HEK293T (cell line): ENCODE results near the gene PCGF3.

Experiments used
- CTCF ChIA-PET: fragments of 350-600 bp; formaldehyde crosslinking; extraction: SDS; loops from one replicate; lab custom pipeline; 2021; ENCODE audit warnings: antibody characterized with exemption, inconsistent platforms; lab: Yijun Ruan, JAX
- POLR2A ChIA-PET: fragments of 350-600 bp; formaldehyde crosslinking; extraction: SDS; loops from one replicate; lab custom pipeline; 2020; ENCODE audit warnings: antibody characterized with exemption, inconsistent platforms; lab: Yijun Ruan, JAX
- DNase-seq: peaks from one replicate; pipeline ENCODE4 v3.0.0; 2012; ENCODE audit warnings: mixed read lengths; ENCODE audit errors: extremely low spot score
- ARNT ChIP-seq: fragments of 450-650 bp; IDR thresholded peaks from 2 replicates; pipeline ENCODE4 v1.6.1; 2017; ENCODE audit warnings: mild to moderate bottlenecking
- BHLHE40 ChIP-seq: fragments of 450-650 bp; IDR thresholded peaks from 2 replicates; pipeline ENCODE4 v1.6.1; 2016; ENCODE audit warnings: mild to moderate bottlenecking, moderate library complexity, borderline replicate concordance
- CTBP1 ChIP-seq: fragments of 450-650 bp; IDR thresholded peaks from 2 replicates; pipeline ENCODE4 v1.6.1; 2016; ENCODE audit warnings: borderline replicate concordance
- ELF4 ChIP-seq: fragments of 450-650 bp; IDR thresholded peaks from 2 replicates; pipeline ENCODE4 v1.6.1; 2017; ENCODE audit warnings: antibody characterized with exemption
- FOXA1 ChIP-seq: fragments of 450-650 bp; IDR thresholded peaks from 2 replicates; pipeline ENCODE4 v1.6.1; 2016; ENCODE audit warnings: mild to moderate bottlenecking
- FOXK2 ChIP-seq: fragments of 450-650 bp; IDR thresholded peaks from 2 replicates; pipeline ENCODE4 v1.6.1; 2016; ENCODE audit warnings: mild to moderate bottlenecking
- FOXM1 ChIP-seq: fragments of 450-650 bp; IDR thresholded peaks from 2 replicates; pipeline ENCODE4 v1.6.1; 2017; ENCODE audit warnings: mild to moderate bottlenecking, borderline replicate concordance
- HDGF ChIP-seq: fragments of 450-650 bp; IDR thresholded peaks from 2 replicates; pipeline ENCODE4 v1.6.1; 2017; ENCODE audit warnings: antibody characterized with exemption, borderline replicate concordance
- L3MBTL2 ChIP-seq: fragments of 450-650 bp; conservative IDR thresholded peaks from 2 replicates; pipeline ENCODE4 v1.6.1; 2016; ENCODE audit warnings: mild to moderate bottlenecking
- LEF1 ChIP-seq: fragments of 450-650 bp; IDR thresholded peaks from 2 replicates; pipeline ENCODE4 v1.6.1; 2017; ENCODE audit warnings: mild to moderate bottlenecking, borderline replicate concordance
- NFRKB ChIP-seq: fragments of 450-650 bp; IDR thresholded peaks from 2 replicates; pipeline ENCODE4 v1.6.1; 2016; ENCODE audit warnings: mild to moderate bottlenecking, moderate library complexity
- SP1 ChIP-seq: fragments of 450-650 bp; IDR thresholded peaks from 2 replicates; pipeline ENCODE4 v1.6.1; 2017
- SUZ12 ChIP-seq: fragments of 450-650 bp; IDR thresholded peaks from 2 replicates; pipeline ENCODE4 v1.6.1; 2016; ENCODE audit warnings: mild to moderate bottlenecking
- TARDBP ChIP-seq: fragments of 450-650 bp; IDR thresholded peaks from 2 replicates; pipeline ENCODE4 v1.6.1; 2016
- ZNF384 ChIP-seq: fragments of 450-650 bp; IDR thresholded peaks from 2 replicates; pipeline ENCODE4 v1.6.1; 2016
- TF ChIP-seq, protein P1 (sequence below): fragments of 450-650 bp; IDR thresholded peaks from 2 replicates; pipeline ENCODE4 v1.6.1; 2016

The PCGF3 gene

DNA sequence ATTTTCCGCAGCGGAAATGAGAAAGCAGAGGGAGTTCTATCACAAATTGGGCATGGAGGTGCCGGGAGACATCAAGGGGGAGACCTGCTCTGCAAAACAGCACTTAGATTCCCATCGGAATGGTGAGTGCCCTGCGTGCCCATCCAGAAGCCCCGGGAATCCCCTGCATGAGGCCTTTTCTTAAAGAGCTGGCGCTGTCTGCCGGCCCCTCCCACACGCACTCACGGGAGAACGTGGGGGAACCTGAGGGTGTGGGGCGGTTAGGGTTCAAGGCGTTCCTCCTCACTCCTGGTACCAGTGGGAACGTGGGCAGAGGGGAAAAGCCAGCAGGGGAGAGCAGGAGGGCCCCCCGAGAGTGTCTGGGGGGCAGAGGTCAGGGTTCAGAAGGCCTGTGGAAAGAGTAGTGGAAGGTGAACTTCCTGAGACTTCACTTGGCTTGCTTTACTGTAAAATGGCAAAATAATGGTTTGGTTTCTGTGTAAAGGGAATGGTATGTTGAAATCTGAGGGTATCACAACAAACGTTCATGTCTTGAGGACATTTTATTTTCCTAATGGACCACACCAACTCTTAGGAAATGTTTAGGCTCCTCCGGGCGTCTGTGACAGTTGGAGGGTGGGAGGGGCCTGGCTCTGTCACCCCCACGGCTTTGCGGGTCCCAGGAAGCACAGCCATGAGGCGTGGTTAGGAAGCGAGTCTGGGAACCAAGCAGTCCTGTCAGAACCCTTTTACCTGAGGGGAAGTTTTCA, 38.0 kb downstream of the PCGF3 start:
- POLR2A ChIA-PET, result interaction anchor here (0.6 to 1.6 kb wide), 2 partner anchors 38 to 243 kb away, joined by 3 to 7 read pairs; partner anchors contain the start of gene IDUA
- no peak for DNase-seq
- no peak for TF ChIP-seq L3MBTL2
- TF ChIP-seq FOXA1, result no peak
- TF ChIP-seq SP1, result no peak
- TF ChIP-seq TARDBP, result no peak
- TF ChIP-seq ARNT, result no peak
- TF ChIP-seq, protein P1, sequence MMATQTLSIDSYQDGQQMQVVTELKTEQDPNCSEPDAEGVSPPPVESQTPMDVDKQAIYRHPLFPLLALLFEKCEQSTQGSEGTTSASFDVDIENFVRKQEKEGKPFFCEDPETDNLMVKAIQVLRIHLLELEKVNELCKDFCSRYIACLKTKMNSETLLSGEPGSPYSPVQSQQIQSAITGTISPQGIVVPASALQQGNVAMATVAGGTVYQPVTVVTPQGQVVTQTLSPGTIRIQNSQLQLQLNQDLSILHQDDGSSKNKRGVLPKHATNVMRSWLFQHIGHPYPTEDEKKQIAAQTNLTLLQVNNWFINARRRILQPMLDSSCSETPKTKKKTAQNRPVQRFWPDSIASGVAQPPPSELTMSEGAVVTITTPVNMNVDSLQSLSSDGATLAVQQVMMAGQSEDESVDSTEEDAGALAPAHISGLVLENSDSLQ, result no peak
- TF ChIP-seq ELF4, result no peak
- CTCF ChIA-PET, result interaction anchor here (1.0 to 1.6 kb wide), 2 partner anchors 9 to 243 kb away, joined by 3 to 9 read pairs; partner anchors contain the start of gene IDUA

DNA sequence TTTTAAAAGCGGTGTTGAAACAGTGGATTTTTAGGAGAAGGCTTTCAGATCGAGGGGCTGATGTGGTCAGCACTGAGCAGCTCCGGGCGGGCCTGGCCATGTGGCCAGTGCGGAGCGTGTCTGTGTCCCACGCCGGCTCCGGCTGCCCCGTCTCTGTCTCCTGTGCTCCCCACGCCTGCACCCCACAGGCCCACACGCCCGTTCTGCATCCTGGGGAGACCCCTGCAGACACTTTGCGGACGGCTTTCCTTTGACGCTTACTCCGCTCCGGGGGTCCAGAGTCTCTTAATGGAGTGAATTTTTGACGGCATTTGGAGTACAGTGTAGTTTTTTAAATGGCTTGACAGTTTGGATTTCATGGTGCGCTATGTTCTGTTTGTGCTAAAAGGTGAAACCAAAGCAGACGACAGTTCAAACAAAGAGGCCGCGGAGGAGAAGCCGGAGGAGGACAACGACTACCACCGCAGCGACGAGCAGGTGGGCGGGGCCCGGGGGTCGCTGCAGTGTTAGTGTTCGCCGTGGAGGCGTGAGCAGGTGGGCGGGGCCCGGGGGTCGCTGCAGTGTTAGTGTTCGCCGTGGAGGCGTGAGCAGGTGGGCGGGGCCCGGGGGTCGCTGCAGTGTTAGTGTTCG, 38.7 kb downstream of the PCGF3 start:
- ChIA-PET CTCF (no interaction called here), POLR2A (no interaction called here)
- DNase-seq, result no peak
- TF ChIP-seq ARNT (no peak), CTBP1 (no peak), ZNF384 (no peak), TARDBP (no peak), ELF4 (no peak), FOXM1 (no peak), HDGF (no peak), BHLHE40 (no peak), SUZ12 (no peak), FOXA1 (no peak), L3MBTL2 (no peak), LEF1 (no peak), NFRKB (no peak), SP1 (no peak), FOXK2 (no peak)
- TF ChIP-seq, protein P1, result no peak

DNA sequence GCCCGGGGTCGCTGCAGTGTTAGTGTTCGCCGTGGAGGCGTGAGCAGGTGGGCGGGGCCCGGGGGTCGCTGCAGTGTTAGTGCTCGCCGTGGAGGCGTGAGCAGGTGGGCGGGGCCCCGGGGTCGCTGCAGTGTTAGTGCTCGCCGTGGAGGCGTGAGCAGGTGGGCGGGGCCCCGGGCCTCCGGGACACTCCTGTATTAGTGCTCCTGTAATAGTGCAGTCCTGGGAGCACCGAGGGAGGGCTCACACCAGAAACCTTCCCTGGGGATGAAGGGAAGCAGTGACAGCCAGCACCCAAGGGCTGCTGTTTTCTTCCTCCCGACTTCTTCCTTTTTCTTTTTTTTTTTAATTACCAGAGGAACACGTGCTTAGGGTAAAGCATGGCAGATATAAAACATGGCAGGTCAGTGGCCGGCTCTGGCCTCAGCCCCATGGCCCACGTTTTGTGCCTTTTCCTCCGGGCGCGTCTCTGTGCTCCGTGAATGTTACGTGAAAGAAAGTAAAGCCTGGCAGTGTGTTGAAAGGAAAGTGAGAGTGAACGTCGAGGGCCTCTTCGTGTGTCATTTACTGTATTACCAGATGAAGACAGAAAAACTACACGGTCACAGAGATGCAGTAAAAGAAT, 42.0 kb downstream of the PCGF3 start:
- POLR2A ChIA-PET, result no interaction called here
- no peak for DNase-seq
- CTCF ChIA-PET, result no interaction called here
- no peak for TF ChIP-seq L3MBTL2
- no peak for TF ChIP-seq FOXM1
- no peak for TF ChIP-seq ARNT
- TF ChIP-seq ZNF384, result no peak
- no peak for TF ChIP-seq NFRKB
- no peak for TF ChIP-seq TARDBP
- no peak for TF ChIP-seq LEF1
- no peak for TF ChIP-seq CTBP1
- TF ChIP-seq BHLHE40, result no peak
- TF ChIP-seq SUZ12, result no peak
- no peak for TF ChIP-seq SP1

DNA sequence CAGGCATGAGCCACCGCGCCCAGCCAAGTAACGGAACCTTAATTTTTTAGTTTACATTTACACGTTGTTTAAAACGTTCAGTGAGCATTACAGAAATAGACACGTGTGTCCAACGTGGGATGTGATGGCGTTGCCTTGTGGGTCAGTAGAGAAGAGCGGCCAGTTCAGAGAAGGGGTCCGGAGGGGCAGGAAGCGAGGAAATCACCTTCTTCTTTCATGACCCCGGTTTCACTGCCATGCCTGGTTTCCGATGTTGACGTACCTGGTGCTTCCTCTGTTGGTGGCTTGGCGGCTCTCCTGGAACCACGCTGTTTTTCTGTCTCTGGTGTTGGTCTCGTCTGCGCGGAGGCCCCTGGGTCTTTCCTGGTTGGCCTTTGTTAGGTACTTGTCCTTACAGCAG, 42.8 kb downstream of the PCGF3 start:
- no peak for DNase-seq
- ChIA-PET CTCF (no interaction called here), POLR2A (no interaction called here)
- TF ChIP-seq HDGF (no peak), L3MBTL2 (no peak)

GRCh38 chr4:749698-750666, 44.4 kb downstream of the PCGF3 start:
- no peak for DNase-seq
- ChIA-PET CTCF (no interaction called here), POLR2A (no interaction called here)
- TF ChIP-seq CTBP1 (no peak), ZNF384 (no peak), L3MBTL2 (no peak), NFRKB (no peak), LEF1 (no peak), SUZ12 (no peak), FOXA1 (no peak), BHLHE40 (no peak), FOXM1 (no peak), HDGF (no peak)
- TF ChIP-seq, protein P1, result no peak
